Neutrophil (primary cell): ENCODE results near the gene THAP11.

Experiments
- H3K27ac ChIP-seq: fragments of 200-600 bp; sonication (generic); 2 replicates; pipeline ENCODE4 v1.5.1; 2016; ENCODE audit warnings: mild to moderate bottlenecking, moderate library complexity
- H3K27me3 ChIP-seq: fragments of 200-600 bp; sonication (generic); 2 replicates; pipeline ENCODE4 v1.6.0; 2016; ENCODE audit warnings: mild to moderate bottlenecking
- H3K36me3 ChIP-seq: fragments of 200-600 bp; sonication (generic); 2 replicates; pipeline ENCODE4 v1.5.1; 2017
- H3K4me1 ChIP-seq, 2 experiments: fragments of 200-600 bp in 1 of 2; sonication (generic) in 1 of 2; 1 replicate in 1 of 2; 2 replicates in 1 of 2; pipeline versions ENCODE4 v1.5.1 to v1.6.1; 2013 to 2016; ENCODE audit warnings: low read depth in 1 of 2, low read length in 1 of 2, mild to moderate bottlenecking in 1 of 2, moderate library complexity in 1 of 2; ENCODE audit not compliant: control insufficient read depth in 1 of 2, insufficient read depth in 1 of 2
- H3K4me3 ChIP-seq, 2 experiments: fragments of 200-600 bp in 1 of 2; sonication (generic) in 1 of 2; 1 replicate in 1 of 2; 2 replicates in 1 of 2; pipeline ENCODE4 v1.5.1; 2013 to 2016; ENCODE audit warnings: low read depth in 1 of 2, low read length in 1 of 2, mild to moderate bottlenecking in 1 of 2, moderate library complexity in 1 of 2
- H3K9me3 ChIP-seq: fragments of 200-600 bp; sonication (generic); 2 replicates; pipeline ENCODE4 v1.5.1; 2016
- CTCF ChIP-seq: fragments of 200-600 bp; sonication (generic); IDR thresholded peaks from 2 replicates; pipeline ENCODE4 v1.5.1; 2016; ENCODE audit warnings: antibody characterized with exemption

The THAP11 gene

DNA sequence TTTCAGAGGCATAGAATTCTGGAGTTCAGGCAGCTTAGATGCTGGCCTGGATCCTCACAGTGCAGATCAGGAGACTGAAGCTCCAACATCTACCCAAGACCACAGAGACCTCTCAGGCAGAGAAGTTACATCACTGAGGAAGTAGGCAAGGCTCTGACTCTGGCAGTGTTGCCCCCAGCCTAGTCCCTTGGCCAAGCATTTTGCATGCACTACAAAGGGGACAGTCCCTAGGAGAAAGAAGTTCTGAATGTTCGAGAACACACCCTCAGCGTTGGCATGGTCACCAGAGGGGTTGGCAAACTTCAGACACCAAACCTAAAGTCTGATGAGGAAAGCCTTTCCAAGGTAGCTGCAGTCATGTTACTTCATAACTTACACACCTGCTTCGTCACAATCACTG is 38.2 kb upstream of the THAP11 start:
- Histone ChIP-seq H3K4me1 (peaks cover 25 to 28% of the 10 kb centered on the region in 2 experiments), H3K4me3 (no peak overlapping the region), H3K27ac (peak overlapping the region; percentile 20), H3K9me3 (no peaks in the 10 kb centered on the region), H3K36me3 (peaks cover 20% of the 10 kb centered on the region), H3K27me3 (no peaks in the 10 kb centered on the region)
- TF ChIP-seq CTCF, result no peak

DNA sequence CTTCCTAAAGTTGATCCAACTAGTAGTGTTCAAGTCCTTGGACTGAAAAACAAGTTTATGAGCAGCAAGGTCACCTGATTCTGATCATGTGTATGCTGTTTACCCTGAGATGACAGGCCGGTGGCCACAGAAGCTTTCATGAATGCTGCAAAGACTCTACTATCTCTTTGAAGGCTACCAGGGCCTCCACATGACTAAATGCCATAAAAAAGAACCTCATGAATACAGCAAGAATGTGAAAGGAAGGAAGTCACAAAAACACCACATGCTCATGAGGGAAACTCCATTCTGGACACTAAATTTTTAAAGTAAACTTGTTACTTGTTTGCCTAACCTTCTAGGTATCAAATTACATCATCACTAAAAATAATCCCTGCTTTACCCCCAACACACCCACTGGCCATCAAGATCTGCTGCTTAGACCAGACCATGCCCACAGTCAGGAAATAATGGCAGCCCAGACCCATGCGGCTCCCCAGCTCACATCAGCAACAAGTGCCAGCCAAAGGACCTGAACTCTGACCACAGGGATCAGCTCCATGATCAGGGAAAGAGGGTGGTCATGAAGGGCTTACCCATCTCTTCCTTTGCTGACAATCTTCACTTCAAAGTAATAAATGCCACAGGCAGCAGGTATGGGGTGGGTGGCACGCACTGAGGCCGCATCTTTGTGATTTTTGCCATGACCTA is 37.1 kb upstream of the THAP11 start:
- Histone ChIP-seq H3K27ac (no peak overlapping the region), H3K36me3 (peaks cover 15% of the 10 kb centered on the region), H3K9me3 (no peaks in the 10 kb centered on the region), H3K27me3 (no peaks in the 10 kb centered on the region), H3K4me1 (peaks cover 25 to 28% of the 10 kb centered on the region in 2 experiments), H3K4me3 (peak overlapping the region in 1 of 2 experiments; percentile 80)
- TF ChIP-seq CTCF, result no peak

DNA sequence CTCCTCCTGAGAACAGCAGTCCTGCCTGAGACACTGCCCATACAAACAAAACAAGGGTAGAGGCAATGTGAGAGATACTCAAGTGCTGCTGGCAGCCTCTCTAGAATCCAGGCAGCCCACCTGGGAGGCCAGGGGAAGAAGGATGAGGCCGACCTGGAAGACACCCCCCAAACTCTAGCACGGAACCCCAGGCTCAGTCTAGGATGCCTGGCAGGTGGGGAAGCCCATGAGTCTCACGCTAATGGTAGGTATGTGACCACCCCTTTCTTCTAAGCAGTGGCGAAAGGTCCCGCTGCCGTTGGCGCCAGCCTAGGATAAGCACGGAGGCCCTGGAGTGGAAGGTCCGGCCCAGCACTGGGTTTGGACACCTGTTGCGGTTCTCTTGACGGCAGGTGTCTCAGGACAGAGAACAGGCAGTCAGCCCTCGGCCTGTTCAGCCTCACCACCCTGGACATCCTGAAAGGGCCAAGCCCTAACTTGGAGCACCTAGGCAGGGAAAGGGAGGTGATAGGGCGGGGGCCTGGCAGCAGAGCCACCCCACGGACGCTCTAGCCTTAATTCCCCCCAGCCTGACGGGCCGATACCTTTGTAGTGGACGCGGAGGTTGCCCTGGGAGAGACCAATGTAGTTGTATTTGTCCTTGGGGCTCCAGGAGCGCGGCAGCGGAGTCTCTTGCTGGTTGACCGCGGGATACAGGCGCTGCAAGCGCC is 36.2 kb upstream of the THAP11 start:
- peaks cover 25 to 28% of the 10 kb centered on the region in 2 experiments for H3K4me1 ChIP-seq
- H3K36me3 ChIP-seq, result peaks cover 7% of the 10 kb centered on the region
- TF ChIP-seq CTCF, result no peak
- H3K27me3 ChIP-seq, result no peaks in the 10 kb centered on the region
- H3K4me3 ChIP-seq, result peak overlapping the region; percentile 80 to 99
- H3K27ac ChIP-seq, result peak overlapping the region; percentile 84
- no peaks in the 10 kb centered on the region for H3K9me3 ChIP-seq

DNA sequence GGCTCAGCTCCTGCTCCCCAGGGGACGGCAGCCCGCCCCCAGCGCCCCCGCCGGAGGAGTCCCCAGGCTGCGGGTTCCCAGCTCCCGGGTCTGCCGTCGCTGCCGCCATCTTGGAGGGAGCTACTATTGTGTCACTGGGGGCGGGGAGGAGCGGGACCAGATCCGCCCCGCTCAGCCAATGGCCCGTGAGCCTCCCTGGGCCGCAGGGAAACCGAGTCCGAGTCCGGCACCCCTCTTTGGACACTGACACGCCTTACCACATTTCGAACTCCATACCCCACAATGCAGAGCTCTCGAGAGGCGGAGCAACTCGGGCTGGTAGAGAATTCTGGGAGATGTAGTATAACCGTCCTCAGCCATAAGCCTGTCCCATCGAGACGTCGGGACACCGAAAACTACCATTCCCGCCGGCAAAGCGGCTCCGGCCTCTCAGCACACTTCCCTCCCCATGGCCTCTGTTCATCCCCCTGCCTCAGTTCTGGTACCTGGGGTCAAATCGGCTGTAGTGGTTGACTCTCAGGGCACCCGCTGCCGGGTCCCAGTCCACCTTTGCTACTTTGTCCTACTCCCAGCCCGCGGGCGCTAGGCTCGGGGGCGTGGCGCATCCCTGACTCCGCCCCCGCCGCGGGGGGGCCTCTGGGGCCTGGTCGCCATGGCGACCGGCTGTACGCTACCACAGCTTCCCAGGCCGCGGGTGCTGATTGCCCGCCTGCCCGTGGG is 35.5 kb upstream of the THAP11 start, which contains the start of the genes RANBP10 and TSNAXIP1:
RANBP10 (minus strand) TSS at position 133 of the 720 bp plus-strand sequence; CDS start at position 109, 24 bp downstream.
TSNAXIP1 (plus strand) TSS at position 462 of the 720 bp plus-strand sequence. CDS start 261 bp downstream, outside the sequence.
- H3K27me3 ChIP-seq, result no peaks in the 10 kb centered on the region
- H3K4me1 ChIP-seq, result peaks cover 25 to 28% of the 10 kb centered on the region in 2 experiments
- peak; percentile 29 for TF ChIP-seq CTCF

GRCh38 chr16:67807148-67807682 is 34.9 kb upstream of the THAP11 start:
- no peaks in the 10 kb centered on the region for H3K27me3 ChIP-seq
- H3K4me1 ChIP-seq, result peaks cover 25% of the 10 kb centered on the region in 2 experiments
- H3K4me3 ChIP-seq, result peak overlapping the region; percentile 80 to 99
- H3K9me3 ChIP-seq, result no peaks in the 10 kb centered on the region
- no peak for TF ChIP-seq CTCF
- peak overlapping the region; percentile 84 for H3K27ac ChIP-seq
- H3K36me3 ChIP-seq, result no peaks in the 10 kb centered on the region

More for the DNA sequence above, 35.5 kb upstream of the THAP11 start, which contains the start of the genes RANBP10 and TSNAXIP1:
- Histone ChIP-seq H3K27ac (peak within 1 kb of the TSS; percentile 84), H3K9me3 (no peaks in the 10 kb centered on the region), H3K36me3 (no peaks in the 10 kb centered on the region), H3K4me3 (peak within 1 kb of the TSS; percentile 80 to 99)
